Measurements from ENCODE around the gene OR10T2.
"Not testable (repeated sequence)": the region's sequence is repeated elsewhere in the genome, so short reads cannot be mapped to it uniquely, and the experiment has no call there.

Gene OR10T2, protein sequence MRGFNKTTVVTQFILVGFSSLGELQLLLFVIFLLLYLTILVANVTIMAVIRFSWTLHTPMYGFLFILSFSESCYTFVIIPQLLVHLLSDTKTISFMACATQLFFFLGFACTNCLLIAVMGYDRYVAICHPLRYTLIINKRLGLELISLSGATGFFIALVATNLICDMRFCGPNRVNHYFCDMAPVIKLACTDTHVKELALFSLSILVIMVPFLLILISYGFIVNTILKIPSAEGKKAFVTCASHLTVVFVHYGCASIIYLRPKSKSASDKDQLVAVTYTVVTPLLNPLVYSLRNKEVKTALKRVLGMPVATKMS

DNA sequence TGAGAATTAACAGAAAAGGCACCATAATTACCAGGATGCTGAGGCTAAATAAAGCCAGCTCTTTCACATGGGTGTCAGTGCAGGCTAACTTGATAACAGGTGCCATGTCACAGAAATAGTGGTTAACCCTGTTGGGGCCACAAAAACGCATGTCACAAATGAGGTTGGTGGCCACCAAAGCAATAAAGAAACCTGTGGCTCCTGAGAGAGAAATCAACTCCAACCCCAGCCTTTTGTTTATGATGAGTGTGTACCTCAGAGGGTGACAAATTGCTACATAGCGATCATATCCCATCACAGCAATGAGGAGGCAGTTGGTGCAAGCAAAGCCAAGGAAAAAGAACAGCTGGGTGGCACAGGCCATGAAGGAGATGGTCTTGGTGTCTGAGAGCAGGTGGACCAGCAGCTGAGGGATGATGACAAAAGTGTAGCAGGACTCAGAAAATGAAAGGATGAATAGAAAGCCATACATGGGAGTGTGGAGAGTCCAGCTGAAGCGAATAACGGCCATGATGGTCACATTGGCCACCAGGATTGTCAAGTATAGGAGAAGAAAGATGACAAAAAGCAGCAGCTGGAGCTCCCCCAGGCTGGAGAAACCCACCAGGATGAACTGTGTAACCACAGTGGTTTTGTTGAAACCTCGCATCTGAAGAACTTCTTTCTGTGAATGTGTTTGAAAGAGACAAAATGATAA, at the start of gene OR10T2:
Gene OR10T2 (minus strand): TSS at position 649 of the 697 bp plus-strand sequence. CDS start 0 bp downstream, at position 649.
- no peak for DNase-seq

GRCh38 chr1:158445376-158445775, 46.1 kb upstream of the OR10T2 start:
- DNase-seq = no peak

DNA sequence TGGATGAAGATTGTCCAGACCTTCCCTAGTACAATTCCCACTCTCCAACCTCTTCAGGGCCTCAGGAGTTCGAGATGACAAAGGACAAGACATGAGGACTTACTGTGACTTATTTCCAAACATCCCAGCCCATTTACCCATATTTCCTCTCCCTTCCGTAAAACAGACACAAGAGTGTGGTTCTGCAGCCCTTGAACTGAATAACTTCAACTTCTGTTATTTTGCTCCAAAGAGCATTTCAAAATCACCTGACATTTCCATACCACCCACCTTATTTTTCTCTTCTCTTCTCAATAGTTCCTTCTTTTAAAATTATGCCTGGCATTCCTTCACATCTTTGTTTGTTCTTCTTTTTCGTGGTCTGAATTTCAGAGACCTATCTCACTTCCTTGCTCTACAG, 35.5 kb upstream of the OR10T2 start:
- DNase-seq = no peak

DNA sequence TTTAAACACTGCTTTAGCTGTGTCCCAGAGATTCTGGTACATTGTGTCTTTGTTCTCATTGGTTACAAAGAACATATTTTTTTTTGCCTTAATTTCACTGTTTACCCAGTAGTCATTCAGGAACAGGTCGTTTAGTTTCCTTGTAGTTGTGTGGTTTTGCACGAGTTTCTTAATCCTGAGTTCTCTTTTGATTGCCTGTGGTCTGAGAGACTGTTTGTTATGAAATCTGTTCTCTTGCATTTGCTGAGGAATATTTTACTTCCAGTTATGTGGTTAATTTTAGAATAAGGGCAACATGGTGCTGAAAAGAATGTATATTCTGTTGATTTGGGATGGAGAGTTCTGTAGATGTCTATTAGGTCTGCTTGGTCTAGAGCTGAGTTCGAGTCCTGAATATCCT, 30.9 kb upstream of the OR10T2 start:
- DNase-seq = not testable (repeated sequence)

DNA sequence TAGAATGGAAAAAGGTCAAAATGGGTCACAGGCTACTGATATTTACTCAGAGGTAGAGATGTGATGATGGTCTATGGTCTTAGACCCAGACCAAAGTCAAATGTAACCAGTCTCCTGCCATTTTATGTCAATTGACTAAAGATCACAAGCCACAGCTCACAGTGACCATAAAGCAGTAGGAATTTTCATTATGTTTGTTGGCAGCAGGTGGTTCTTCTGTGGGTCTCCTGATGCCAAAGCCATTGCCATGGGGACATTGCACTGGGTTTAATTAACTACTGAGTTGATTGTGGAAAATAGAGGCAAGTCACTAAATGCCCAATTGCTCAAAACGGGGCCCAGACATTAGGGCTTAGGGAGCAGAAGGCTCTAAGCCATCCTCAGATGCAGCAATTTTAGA, 26.9 kb upstream of the OR10T2 start, which contains the start of gene OR10K2:
Gene OR10K2 (minus strand): TSS at position 101 of the 400 bp plus-strand sequence. CDS start 5,371 bp downstream, outside the sequence.
- no peak for DNase-seq

- DNase-seq = no peak
Measured at GRCh38 chr1:158425027-158425426, 25.8 kb upstream of the OR10T2 start.

- no peak for DNase-seq
Measured at GRCh38 chr1:158422212-158422611, 22.9 kb upstream of the OR10T2 start.

- DNase-seq = no peak
Measured at GRCh38 chr1:158417586-158417985, 18.3 kb upstream of the OR10T2 start.

DNA sequence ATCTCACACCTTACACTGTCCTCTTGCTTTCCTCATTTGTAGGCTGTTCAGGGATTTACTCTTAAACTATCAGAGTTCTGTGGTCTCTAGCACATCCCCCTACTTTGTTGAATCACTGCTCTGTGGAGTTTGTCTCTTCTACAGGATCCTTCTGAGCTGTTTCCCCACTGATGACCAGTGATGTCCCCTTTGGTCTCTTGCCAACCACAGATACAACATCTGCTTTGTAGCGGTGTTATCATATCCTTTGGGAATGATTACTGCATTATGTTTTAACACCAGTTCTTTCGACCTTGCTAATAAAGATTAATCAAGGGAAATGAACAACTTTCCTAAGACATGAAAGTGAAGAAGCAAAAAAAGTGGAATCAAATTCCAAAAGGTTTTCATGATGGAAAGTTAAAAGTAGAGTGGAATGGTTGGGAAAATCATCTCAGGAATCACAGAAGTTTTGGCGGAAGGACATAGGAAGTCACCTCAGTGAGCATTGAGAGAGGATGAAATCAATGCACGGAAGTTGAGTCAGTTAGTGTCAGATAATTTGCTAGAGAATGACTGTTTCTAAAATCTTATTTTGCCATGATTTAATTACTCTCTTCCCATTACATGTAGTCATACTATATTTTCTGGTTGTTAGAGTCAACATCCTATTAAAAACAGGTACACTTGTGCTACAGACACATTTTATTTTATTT, 15.5 kb upstream of the OR10T2 start:
- no peak for DNase-seq

GRCh38 chr1:158407092-158407491, 7.8 kb upstream of the OR10T2 start:
- DNase-seq = no peak

- DNase-seq = no peak
Measured at GRCh38 chr1:158400871-158401270, 1.6 kb upstream of the OR10T2 start.

- DNase-seq = no peak
Measured at GRCh38 chr1:158396646-158397045, 2.6 kb downstream of the OR10T2 start.

- DNase-seq = no peak
Measured at GRCh38 chr1:158393476-158393875, 5.8 kb downstream of the OR10T2 start.

GRCh38 chr1:158391099-158391498, 8.2 kb downstream of the OR10T2 start:
- DNase-seq = no peak

DNA sequence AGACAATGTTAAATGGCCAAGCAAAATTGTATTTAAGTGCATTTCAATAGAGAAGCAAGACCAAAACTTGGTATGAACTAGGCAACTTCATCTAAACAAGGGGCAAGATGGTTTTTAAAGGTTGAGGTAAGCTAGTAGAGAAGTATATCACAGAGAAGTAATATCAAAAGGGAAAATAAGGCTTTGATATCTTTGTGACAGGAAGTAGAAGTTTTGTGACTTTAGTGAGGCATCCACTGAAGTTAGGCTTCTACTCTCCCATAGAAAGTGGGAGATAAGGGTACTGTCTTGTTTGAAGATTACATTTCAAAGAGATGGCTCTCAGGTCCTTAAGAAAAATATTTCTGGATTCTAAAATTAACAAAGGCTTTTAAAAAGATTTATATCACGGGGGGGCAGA, 8.9 kb downstream of the OR10T2 start:
- no peak for DNase-seq

DNA sequence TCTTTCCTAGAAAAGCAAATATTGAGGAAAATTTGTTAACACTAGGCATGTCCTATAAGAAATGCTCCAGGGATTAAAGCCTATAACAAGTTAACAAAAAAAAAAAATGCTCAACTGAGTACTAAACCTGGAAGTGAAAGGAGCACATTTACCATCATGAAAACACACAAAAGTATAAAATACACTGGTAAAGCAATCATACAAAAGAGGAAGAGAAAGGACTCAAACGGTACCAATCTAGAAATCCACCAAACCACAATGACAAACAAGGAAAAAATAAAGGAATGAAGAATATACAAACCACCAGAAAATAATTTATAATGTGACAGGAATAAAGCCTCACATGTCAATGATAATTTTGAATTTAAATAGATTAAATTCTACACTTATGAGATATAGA, 24.4 kb downstream of the OR10T2 start:
- DNase-seq = no peak

DNA sequence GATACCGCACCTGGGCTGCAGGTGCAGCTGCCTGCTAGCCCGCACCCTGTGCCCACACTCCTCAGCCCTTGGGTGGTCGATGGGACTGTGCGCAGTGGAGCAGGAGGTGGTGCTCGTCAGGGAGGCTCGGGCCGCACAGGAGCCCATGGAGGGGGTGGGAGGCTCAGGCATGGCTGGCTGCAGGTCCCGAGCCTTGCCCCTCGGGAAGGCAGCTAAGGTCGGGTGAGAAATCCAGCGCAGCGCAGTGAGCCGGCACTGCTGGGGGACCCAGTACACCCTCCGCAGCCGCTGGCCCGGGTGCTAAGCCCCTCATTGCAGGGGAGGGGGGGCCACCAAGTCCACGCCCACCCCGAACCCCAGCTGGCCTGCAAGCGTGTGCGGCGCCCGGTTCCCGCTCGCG, 25.2 kb downstream of the OR10T2 start:
- not testable (repeated sequence) for DNase-seq

DNA sequence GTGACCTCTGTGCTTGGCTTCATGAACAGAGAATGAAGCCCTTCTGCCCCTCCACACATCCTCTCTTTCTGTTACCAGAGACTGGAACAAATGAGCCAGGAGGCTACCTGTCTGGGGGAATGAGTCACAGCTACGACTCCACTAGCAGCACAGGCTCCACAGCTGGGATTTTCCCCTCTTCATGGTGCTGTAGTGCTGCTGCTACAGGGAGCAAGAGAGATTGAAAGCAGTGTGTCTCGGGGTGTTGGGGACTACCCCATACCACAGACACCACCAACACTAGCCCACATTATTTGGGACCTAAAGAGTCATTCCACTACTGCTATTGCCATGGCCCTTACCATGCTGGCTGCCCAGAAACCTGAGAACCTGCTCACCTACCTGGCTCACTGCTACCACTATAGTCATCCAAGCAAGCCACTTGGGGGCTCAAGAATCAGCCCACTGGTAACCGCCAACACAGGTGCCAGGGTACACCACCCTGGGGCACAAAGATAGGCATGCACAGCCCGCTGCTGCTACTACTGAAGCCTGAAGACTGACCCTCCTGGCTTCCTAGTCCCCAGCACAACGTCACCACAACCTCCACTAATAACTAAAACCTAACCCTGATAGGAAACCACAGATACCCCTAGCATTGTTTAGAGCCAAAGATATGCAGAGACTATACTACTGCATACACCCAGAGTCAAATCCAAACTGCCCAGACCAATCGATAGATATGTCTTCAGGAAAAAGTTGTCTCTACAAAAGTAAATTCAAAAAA, 27.9 kb downstream of the OR10T2 start:
- DNase-seq = no peak

- no peak for DNase-seq
Measured at GRCh38 chr1:158366783-158367182, 32.5 kb downstream of the OR10T2 start.

DNA sequence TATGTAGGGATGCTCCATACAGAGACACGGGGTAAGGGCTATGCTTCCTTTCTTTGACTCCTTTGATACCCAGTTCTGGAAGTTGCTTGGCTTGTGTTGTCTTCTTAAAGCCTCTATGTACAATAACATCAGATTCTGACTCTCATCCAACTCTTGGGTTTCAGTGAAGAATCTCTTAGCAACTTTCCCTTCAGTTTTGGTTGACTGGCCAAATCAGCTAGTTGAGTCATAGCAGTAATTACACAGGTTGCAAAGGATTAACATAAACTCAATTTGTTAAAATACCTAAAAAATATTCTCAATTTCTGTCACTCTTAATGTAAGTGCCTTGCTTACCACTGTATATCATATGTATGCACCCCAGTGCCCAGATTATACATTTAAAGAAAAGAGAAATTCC, 36.3 kb downstream of the OR10T2 start:
- DNase-seq = no peak

DNA sequence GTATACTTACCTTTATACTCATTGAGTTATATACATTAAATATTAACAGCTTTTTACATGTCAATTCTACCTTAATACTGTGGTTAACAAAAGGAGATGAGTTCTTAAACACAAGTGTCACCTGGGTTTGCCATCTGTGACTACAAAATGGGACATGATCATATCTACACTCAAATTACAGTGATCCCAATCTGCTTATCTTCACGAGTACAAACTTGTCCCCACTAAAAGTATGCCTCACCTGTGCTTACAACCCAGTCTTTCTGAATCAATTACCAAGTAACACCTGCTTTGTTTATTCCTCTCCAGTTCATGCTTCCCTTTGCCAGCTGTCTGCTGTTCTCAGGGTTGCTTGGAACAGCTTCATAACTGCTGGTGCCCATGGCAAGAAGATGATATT, 36.8 kb downstream of the OR10T2 start:
- no peak for DNase-seq

DNA sequence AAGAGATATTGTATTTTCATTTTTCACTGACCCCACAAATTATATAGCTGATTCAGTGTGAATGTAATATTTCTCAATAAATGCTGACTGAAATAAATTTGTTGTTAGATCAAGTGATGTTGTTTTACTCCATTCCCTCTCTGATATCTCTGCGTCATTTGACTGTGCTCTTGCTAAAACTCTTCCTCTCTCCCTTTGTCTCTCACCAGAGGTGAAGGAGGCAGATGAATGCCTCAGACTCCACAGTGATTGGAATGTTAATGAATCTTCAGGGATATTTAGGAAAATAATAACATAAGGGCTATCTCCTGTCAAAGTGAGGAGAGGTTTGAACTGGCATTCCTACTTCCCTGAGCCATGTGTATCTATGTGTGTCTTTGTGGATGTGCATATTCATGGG, 41.8 kb downstream of the OR10T2 start:
- DNase-seq = no peak

DNA sequence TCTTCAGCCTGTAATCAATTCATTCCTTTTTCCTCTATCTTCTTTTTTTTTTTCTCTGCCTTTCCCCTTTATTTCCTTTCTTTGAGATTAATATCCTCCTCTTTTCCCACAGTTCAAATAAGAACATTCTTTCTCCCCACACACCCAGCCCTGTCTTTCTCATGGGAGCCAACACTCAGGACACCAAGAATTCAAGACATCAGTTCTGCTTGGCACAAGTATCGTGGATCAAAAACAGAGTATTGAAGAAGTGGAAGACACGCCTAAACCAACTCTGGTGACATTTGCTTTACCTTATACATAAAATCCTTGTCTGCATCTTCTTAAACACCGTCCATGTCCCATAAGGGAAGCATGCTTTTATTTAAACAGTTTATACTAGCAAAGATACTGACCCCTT, 42.6 kb downstream of the OR10T2 start:
- no peak for DNase-seq

All from Kasumi-1 (cell line).